Ishikawa (cell line): Measurements from ENCODE around the gene SLC4A9.
A peak's percentile ranks its signal among the peaks of the same experiment; 100 is the strongest.

Experiments used
- CEBPB ChIP-seq: IDR thresholded peaks from 2 replicates; pipeline ENCODE4 v1.6.1; 2012
- CREB1 ChIP-seq: IDR thresholded peaks from 2 replicates; pipeline ENCODE4 v1.6.1; 2012; ENCODE audit warnings: low read depth
- EGR1 ChIP-seq: IDR thresholded peaks from 2 replicates; pipeline ENCODE4 v1.6.1; 2012
- EP300 ChIP-seq: IDR thresholded peaks from 2 replicates; pipeline ENCODE4 v1.6.1; 2012; ENCODE audit warnings: borderline replicate concordance
- FOXM1 ChIP-seq: IDR thresholded peaks from 2 replicates; pipeline ENCODE4 v1.6.1; 2012; ENCODE audit warnings: low read depth, borderline replicate concordance
- MAX ChIP-seq: IDR thresholded peaks from 2 replicates; pipeline ENCODE4 v1.6.1; 2012
- NFIC ChIP-seq: IDR thresholded peaks from 2 replicates; pipeline ENCODE4 v1.6.1; 2012
- RAD21 ChIP-seq: IDR thresholded peaks from 2 replicates; pipeline ENCODE4 v1.6.1; 2012; ENCODE audit warnings: low read depth
- TAF1 ChIP-seq: IDR thresholded peaks from 2 replicates; pipeline ENCODE4 v1.6.1; 2012; ENCODE audit warnings: low read depth, mild to moderate bottlenecking
- TCF12 ChIP-seq: IDR thresholded peaks from 2 replicates; pipeline ENCODE4 v1.6.1; 2012; ENCODE audit warnings: low read depth
- TEAD4 ChIP-seq: IDR thresholded peaks from 2 replicates; pipeline ENCODE4 v1.6.1; 2012
- USF1 ChIP-seq: IDR thresholded peaks from 2 replicates; pipeline ENCODE4 v1.6.1; 2012
- YY1 ChIP-seq: IDR thresholded peaks from 2 replicates; pipeline ENCODE4 v1.6.1; 2012; ENCODE audit warnings: low read depth
- ZBTB7A ChIP-seq: IDR thresholded peaks from 2 replicates; pipeline ENCODE4 v1.6.1; 2012; ENCODE audit warnings: low read depth
- TF ChIP-seq, protein P1 (sequence below): IDR thresholded peaks from 2 replicates; pipeline ENCODE4 v1.6.1; 2012; ENCODE audit warnings: low read depth, mild to moderate bottlenecking

Gene SLC4A9

DNA sequence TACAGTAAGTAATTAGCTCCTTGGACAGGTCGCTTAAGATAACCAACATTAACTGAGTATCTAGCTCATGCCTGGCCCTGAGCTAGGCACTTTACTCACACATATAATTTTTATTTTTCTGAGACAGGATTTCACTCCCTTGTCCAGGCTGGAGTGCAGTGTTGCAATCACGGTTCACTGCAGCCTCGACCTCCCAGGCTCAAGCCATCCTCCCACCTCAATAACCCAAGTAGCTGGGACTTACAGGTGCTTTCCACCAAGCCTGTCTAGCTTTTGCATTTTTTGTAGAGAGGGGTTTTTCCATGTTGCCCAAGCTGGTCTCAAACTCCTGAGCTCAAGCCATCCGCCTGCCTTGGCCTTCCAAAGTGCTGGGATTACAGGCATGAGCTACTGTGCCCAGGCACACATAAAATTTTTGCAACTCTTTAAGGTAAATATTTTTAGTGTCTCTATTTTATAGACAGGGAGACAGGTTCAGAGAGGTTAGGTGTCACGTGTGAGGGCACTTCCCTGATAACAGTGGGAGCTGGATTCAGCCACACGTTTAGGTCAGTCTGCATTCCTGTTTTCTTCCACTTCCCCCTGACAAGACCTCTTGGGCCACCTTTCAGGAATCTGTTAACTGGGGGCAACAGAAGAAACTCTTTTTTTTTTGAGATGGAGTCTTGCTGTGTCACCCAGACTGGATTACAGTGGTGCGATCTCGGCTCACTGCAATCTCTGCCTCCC, 31.8 kb upstream of the SLC4A9 start:
- TF ChIP-seq CEBPB (peak; percentile 81), FOXM1 (no peak)

- no peak for TF ChIP-seq TEAD4
- TF ChIP-seq YY1 = no peak
- TF ChIP-seq, protein P1, sequence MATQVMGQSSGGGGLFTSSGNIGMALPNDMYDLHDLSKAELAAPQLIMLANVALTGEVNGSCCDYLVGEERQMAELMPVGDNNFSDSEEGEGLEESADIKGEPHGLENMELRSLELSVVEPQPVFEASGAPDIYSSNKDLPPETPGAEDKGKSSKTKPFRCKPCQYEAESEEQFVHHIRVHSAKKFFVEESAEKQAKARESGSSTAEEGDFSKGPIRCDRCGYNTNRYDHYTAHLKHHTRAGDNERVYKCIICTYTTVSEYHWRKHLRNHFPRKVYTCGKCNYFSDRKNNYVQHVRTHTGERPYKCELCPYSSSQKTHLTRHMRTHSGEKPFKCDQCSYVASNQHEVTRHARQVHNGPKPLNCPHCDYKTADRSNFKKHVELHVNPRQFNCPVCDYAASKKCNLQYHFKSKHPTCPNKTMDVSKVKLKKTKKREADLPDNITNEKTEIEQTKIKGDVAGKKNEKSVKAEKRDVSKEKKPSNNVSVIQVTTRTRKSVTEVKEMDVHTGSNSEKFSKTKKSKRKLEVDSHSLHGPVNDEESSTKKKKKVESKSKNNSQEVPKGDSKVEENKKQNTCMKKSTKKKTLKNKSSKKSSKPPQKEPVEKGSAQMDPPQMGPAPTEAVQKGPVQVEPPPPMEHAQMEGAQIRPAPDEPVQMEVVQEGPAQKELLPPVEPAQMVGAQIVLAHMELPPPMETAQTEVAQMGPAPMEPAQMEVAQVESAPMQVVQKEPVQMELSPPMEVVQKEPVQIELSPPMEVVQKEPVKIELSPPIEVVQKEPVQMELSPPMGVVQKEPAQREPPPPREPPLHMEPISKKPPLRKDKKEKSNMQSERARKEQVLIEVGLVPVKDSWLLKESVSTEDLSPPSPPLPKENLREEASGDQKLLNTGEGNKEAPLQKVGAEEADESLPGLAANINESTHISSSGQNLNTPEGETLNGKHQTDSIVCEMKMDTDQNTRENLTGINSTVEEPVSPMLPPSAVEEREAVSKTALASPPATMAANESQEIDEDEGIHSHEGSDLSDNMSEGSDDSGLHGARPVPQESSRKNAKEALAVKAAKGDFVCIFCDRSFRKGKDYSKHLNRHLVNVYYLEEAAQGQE = no peak
- TF ChIP-seq FOXM1 = no peak
- TF ChIP-seq MAX = no peak
- TF ChIP-seq NFIC = no peak
- TF ChIP-seq USF1 = no peak
- TF ChIP-seq RAD21 = no peak
Measured at GRCh38 chr5:140329739-140330481, 30.1 kb upstream of the SLC4A9 start.

- no peak for TF ChIP-seq FOXM1
- TF ChIP-seq CEBPB = no peak
- TF ChIP-seq, protein P1 = no peak
- TF ChIP-seq EP300 = no peak
- no peak for TF ChIP-seq ZBTB7A
- TF ChIP-seq NFIC = no peak
- no peak for TF ChIP-seq TCF12
- no peak for TF ChIP-seq CREB1
- TF ChIP-seq MAX = no peak
- no peak for TF ChIP-seq EGR1
- no peak for TF ChIP-seq YY1
Measured at GRCh38 chr5:140331638-140332037, 28.4 kb upstream of the SLC4A9 start.

GRCh38 chr5:140336388-140336787, 23.6 kb upstream of the SLC4A9 start:
- no peak for TF ChIP-seq EP300
- TF ChIP-seq ZBTB7A = no peak
- no peak for TF ChIP-seq TAF1
- TF ChIP-seq EGR1 = no peak
- no peak for TF ChIP-seq FOXM1
- no peak for TF ChIP-seq MAX
- TF ChIP-seq YY1 = no peak
- no peak for TF ChIP-seq CEBPB
- TF ChIP-seq TCF12 = no peak
- TF ChIP-seq TEAD4 = no peak
- no peak for TF ChIP-seq NFIC
- no peak for TF ChIP-seq RAD21
- TF ChIP-seq, protein P1 = no peak
- TF ChIP-seq USF1 = no peak
